Panc1 (cell line): ENCODE results near the gene PUSL1. TPM values are rescaled to one million over a fixed set of nuclear protein-coding genes. Genes with fewer than 3 reads are reported as not detected.
A peak's percentile ranks its signal among the peaks of the same experiment; 100 is the strongest.

Source experiments
- ATAC-seq: fragments of 200-7000 bp; cut with Tn5 transposase; 2 replicates; pipeline ENCODE4 v1.9.1; 2020; ENCODE audit warnings: mild to moderate bottlenecking, moderate library complexity
- BruUV-seq: library from RNA; stranded (reverse); fragments of 400-500 nt; replicated peaks from 2 replicates; lab custom pipeline; 2021; lab: Mats Ljungman, UMichigan
- CTCF ChIA-PET: fragments of 300-600 bp; sonication (Branson Sonifier 250); formaldehyde crosslinking; loops from one replicate; lab custom pipeline; 2022; ENCODE audit warnings: antibody characterized with exemption; lab: Charles Lee
- POLR2A ChIA-PET: fragments of 300-600 bp; sonication (Branson Sonifier 250); formaldehyde crosslinking; loops from one replicate; lab custom pipeline; 2022; ENCODE audit warnings: antibody characterized with exemption; lab: Charles Lee
- DNase-seq: peaks from one replicate; pipeline ENCODE4 v3.0.0-alpha.2; 2010; ENCODE audit warnings: low read depth, low spot score
- H3K27ac ChIP-seq: 2 replicates; pipeline ENCODE4 v1.5.1; 2011; ENCODE audit warnings: mild to moderate bottlenecking, low read length, inconsistent platforms
- H3K27me3 ChIP-seq: fragments of 200-500 bp; sonication (Bioruptor generic); 2 replicates; pipeline ENCODE4 v1.6.0; 2014; ENCODE audit warnings: low read length, inconsistent platforms; ENCODE audit not compliant: control insufficient read depth, insufficient read depth
- H3K36me3 ChIP-seq: fragments of 200-500 bp; sonication (Bioruptor generic); 2 replicates; pipeline ENCODE4 v1.5.1; 2014; ENCODE audit warnings: inconsistent platforms, mild to moderate bottlenecking, low read length, moderate library complexity; ENCODE audit not compliant: control insufficient read depth, insufficient read depth
- H3K4me1 ChIP-seq: 2 replicates; pipeline ENCODE4 v1.5.1; 2011; ENCODE audit warnings: inconsistent platforms, mild to moderate bottlenecking, low read length, moderate library complexity; ENCODE audit not compliant: control insufficient read depth, insufficient read depth
- H3K4me3 ChIP-seq, 2 experiments: 2 replicates each; pipeline ENCODE4 v1.5.1; 2011 to 2012; ENCODE audit warnings: low read depth in 2 of 2, low read length in 2 of 2, mild to moderate bottlenecking in 2 of 2, inconsistent platforms in 1 of 2, moderate library complexity in 1 of 2
- H3K9me3 ChIP-seq: fragments of 200-500 bp; sonication (Bioruptor generic); 2 replicates; pipeline ENCODE4 v1.5.1; 2014; ENCODE audit warnings: low read depth, mild to moderate bottlenecking, inconsistent platforms, low read length, moderate library complexity; ENCODE audit not compliant: control insufficient read depth, insufficient read depth
- CTCF ChIP-seq: fragments of 450-650 bp; IDR thresholded peaks from 2 replicates; pipeline ENCODE4 v1.5.1; 2017; ENCODE audit warnings: mild to moderate bottlenecking
- REST ChIP-seq, 2 experiments: IDR thresholded peaks; 2 replicates each; pipeline ENCODE4 v1.6.1; 2011 to 2012; ENCODE audit warnings: low read depth in 2 of 2, control low read depth in 1 of 2, low read length in 1 of 2, mild to moderate bottlenecking in 1 of 2, moderate library complexity in 1 of 2; ENCODE audit not compliant: insufficient read depth in 1 of 2
- SIN3A ChIP-seq: IDR thresholded peaks from 2 replicates; pipeline ENCODE4 v1.6.1; 2012; ENCODE audit warnings: low read depth, mild to moderate bottlenecking, low read length, moderate library complexity, borderline replicate concordance; ENCODE audit not compliant: insufficient read depth
- TCF7L2 ChIP-seq: IDR thresholded peaks from 2 replicates; pipeline ENCODE4 v1.6.1; 2011; ENCODE audit warnings: mild to moderate bottlenecking, low read depth, low read length, inconsistent platforms
- in situ Hi-C: cut with HindIII; loops from 2 replicates; pipeline ENCODE4 v1.10.0; 2016; ENCODE audit warnings: low sequenced_read_pairs, low pct_unique_long_range_greater_than_20kb
- intact Hi-C: fragments of 100-400 bp; cut with micrococcal nuclease; formaldehyde crosslinking; loops from one replicate; pipeline ENCODE4 v1.10.0; 2022; ENCODE audit not compliant: unreplicated experiment
- total RNA-seq: library from RNA; stranded (reverse); gene quantifications from one replicate; pipeline ENCODE4 v1.2.1, GENCODE V29; 2021; ENCODE audit not compliant: unreplicated experiment

The PUSL1 gene
- total RNA-seq, 1 experiment from 2014 or later = 46.9 TPM

GRCh38 chr1:1291548-1292441, 16.6 kb upstream of the PUSL1 start:
- BruUV-seq = no TSS peak
- no peaks in the 10 kb centered on the region for H3K36me3 ChIP-seq
- H3K4me1 ChIP-seq = peaks cover 12% of the 10 kb centered on the region
- TF ChIP-seq CTCF = peak; percentile 87
- TF ChIP-seq REST (IDR thresholded peaks at IDR 0.05; ENCODE audit: insufficient read depth in 1 of 2, low read depth in 2 of 2, low read length in 1 of 2) = no peak
- peak; percentile 86 for ATAC-seq
- CTCF ChIA-PET = interaction anchor here (0.6 to 1.1 kb wide), 8 partner anchors 9 to 369 kb away, joined by 3 to 11 read pairs (median 6); partner anchors contain the start of gene ISG15
- no peak overlapping the region for H3K27ac ChIP-seq
- DNase-seq = no peak
- in situ Hi-C loops (no loop called here), intact Hi-C loops (no loop called here)
- POLR2A ChIA-PET = no interaction called here
- no peaks in the 10 kb centered on the region for H3K9me3 ChIP-seq
- no peaks in the 10 kb centered on the region for H3K27me3 ChIP-seq
- H3K4me3 ChIP-seq = no peak overlapping the region

- no peak for ATAC-seq
- TF ChIP-seq TCF7L2 (no peak), SIN3A (no peak), REST (IDR thresholded peaks at IDR 0.05; ENCODE audit: insufficient read depth in 1 of 2, low read depth in 2 of 2, low read length in 1 of 2) (no peak)
- no TSS peak for BruUV-seq
- Histone ChIP-seq H3K9me3 (no peaks in the 10 kb centered on the region), H3K36me3 (no peaks in the 10 kb centered on the region), H3K4me3 (no peak overlapping the region), H3K27ac (no peak overlapping the region), H3K4me1 (peaks cover 12% of the 10 kb centered on the region), H3K27me3 (no peaks in the 10 kb centered on the region)
- ChIA-PET POLR2A (no interaction called here), CTCF (interaction anchor here (0.7 to 1.1 kb wide), 3 partner anchors 8 to 279 kb away, joined by 3 to 8 read pairs (median 3); partner anchors contain the start of gene ISG15)
- in situ Hi-C loops = no loop called here
- no peak for DNase-seq
- intact Hi-C loops = no loop called here
These were observed 16.0 kb upstream of the PUSL1 start for GRCh38 chr1:1292442-1292779.
